GM12878 (cell line): ENCODE measurements around the gene COQ2. TPM values are rescaled to one million over a fixed set of nuclear protein-coding genes. Genes with fewer than 3 reads are reported as not detected.

ENCODE experiments used
- ATAC-seq: fragments of 200-7000 bp; cut with Tn5 transposase; 3 replicates; pipeline ENCODE4 v1.9.1; 2020; ENCODE audit warnings: mild to moderate bottlenecking, moderate library complexity
- BruUV-seq: library from RNA; stranded (reverse); fragments of 400-500 nt; replicated peaks from 2 replicates; lab custom pipeline; 2021; lab: Mats Ljungman, UMichigan
- CTCF ChIA-PET: fragments of 300-600 bp; sonication (Branson Sonifier 250); formaldehyde crosslinking; extraction: SDS; loops from one replicate; lab custom pipeline; 2021; ENCODE audit warnings: inconsistent platforms; lab: Yijun Ruan, JAX
- POLR2A ChIA-PET: fragments of 350-600 bp; formaldehyde crosslinking; extraction: SDS; loops from one replicate; lab custom pipeline; 2021; ENCODE audit warnings: inconsistent platforms; lab: Charles Lee
- RAD21 ChIA-PET: fragments of 300-600 bp; sonication (Branson Sonifier 250); formaldehyde crosslinking; loops from one replicate; lab custom pipeline; 2023; ENCODE audit warnings: antibody characterized with exemption; ENCODE audit not compliant: unreplicated experiment; lab: Charles Lee
- SMC1A ChIA-PET: fragments of 300-600 bp; sonication (Branson Sonifier 250); formaldehyde crosslinking; loops from one replicate; lab custom pipeline; 2023; ENCODE audit not compliant: unreplicated experiment, uncharacterized antibody; lab: Charles Lee
- DNase-seq: peaks from one replicate; pipeline ENCODE4 v3.0.0-alpha.2; 2011; ENCODE audit warnings: low read depth, low spot score
- FAIRE-seq: peaks from 3 replicates; lab custom pipeline; 2011; peaks lifted over from hg19 to GRCh38; lab: Jason Lieb, UNC
- H2AFZ ChIP-seq: 2 replicates; pipeline ENCODE4 v1.6.0; 2011; ENCODE audit warnings: low read depth, low read length, control low read depth; ENCODE audit not compliant: control insufficient read depth
- H3K27ac ChIP-seq: 2 replicates; pipeline ENCODE4 v1.5.1; 2011; ENCODE audit warnings: control low read depth; ENCODE audit not compliant: control insufficient read depth, insufficient read depth
- H3K27me3 ChIP-seq, 2 experiments: replicated peaks in 1 of 2; 2 replicates each; pipeline versions ENCODE4 v1.6.0 to v1.6.1; 2011; ENCODE audit warnings: low read length in 1 of 2; ENCODE audit not compliant: control insufficient read depth in 2 of 2, insufficient read depth in 2 of 2
- H3K36me3 ChIP-seq, 2 experiments: 2 replicates each; pipeline ENCODE4 v1.5.1; 2011; ENCODE audit warnings: low read length in 1 of 2; ENCODE audit not compliant: control insufficient read depth in 2 of 2, insufficient read depth in 2 of 2
- H3K4me1 ChIP-seq: 2 replicates; pipeline ENCODE4 v1.6.1; 2011; ENCODE audit warnings: mild to moderate bottlenecking, low read length, moderate library complexity, mixed read lengths; ENCODE audit not compliant: control insufficient read depth, insufficient read depth
- H3K4me2 ChIP-seq: 2 replicates; pipeline ENCODE4 v1.6.0; 2011; ENCODE audit warnings: control low read depth; ENCODE audit not compliant: control insufficient read depth, insufficient read depth
- H3K4me3 ChIP-seq: fragments of 200-600 bp; sonication (generic); 2 replicates; pipeline ENCODE4 v1.5.1; 2016
- H3K79me2 ChIP-seq: 2 replicates; pipeline ENCODE4 v1.6.0; 2011; ENCODE audit warnings: low read length; ENCODE audit not compliant: control insufficient read depth, insufficient read depth
- H3K9ac ChIP-seq: 2 replicates; pipeline ENCODE4 v1.8.0; 2011; ENCODE audit warnings: low read length, control low read depth, mixed read lengths; ENCODE audit not compliant: control insufficient read depth, insufficient read depth
- H3K9me3 ChIP-seq: replicated peaks from 3 replicates; pipeline ENCODE4 v1.5.1; 2011; ENCODE audit warnings: mild to moderate bottlenecking, low read length; ENCODE audit not compliant: control insufficient read depth, insufficient read depth
- H4K20me1 ChIP-seq: 2 replicates; pipeline ENCODE4 v1.6.0; 2011; ENCODE audit not compliant: control insufficient read depth, insufficient read depth
- ATF3 ChIP-seq: IDR thresholded peaks from 2 replicates; pipeline ENCODE4 v1.6.1; 2011; ENCODE audit warnings: low read depth, mild to moderate bottlenecking, low read length, moderate library complexity, borderline replicate concordance; ENCODE audit errors: extremely low read depth
- CHD1 ChIP-seq: IDR thresholded peaks from 2 replicates; pipeline ENCODE4 v1.6.1; 2012; ENCODE audit warnings: low read depth, low read length, improper control_type of control experiment
- EZH2 ChIP-seq: IDR thresholded peaks from 2 replicates; pipeline ENCODE4 v1.6.1; 2012; ENCODE audit warnings: low read depth, mild to moderate bottlenecking, control low read depth, inconsistent platforms, low read length, borderline replicate concordance; ENCODE audit not compliant: control insufficient read depth
- GABPA ChIP-seq: IDR thresholded peaks from 2 replicates; pipeline ENCODE4 v1.6.1; 2014; ENCODE audit warnings: antibody characterized with exemption, low read depth, mild to moderate bottlenecking, inconsistent platforms
- MEF2A ChIP-seq: IDR thresholded peaks from 2 replicates; pipeline ENCODE4 v1.6.1; 2011; ENCODE audit warnings: low read depth, mild to moderate bottlenecking, low read length, moderate library complexity; ENCODE audit not compliant: insufficient read depth
- MTA2 ChIP-seq: fragments of 450-650 bp; IDR thresholded peaks from 2 replicates; pipeline ENCODE4 v1.6.1; 2016; ENCODE audit warnings: low read depth, mild to moderate bottlenecking, moderate library complexity
- NKRF ChIP-seq: fragments of 450-650 bp; conservative IDR thresholded peaks from 2 replicates; pipeline ENCODE4 v1.6.1; 2017; ENCODE audit warnings: mild to moderate bottlenecking, moderate library complexity
- ZNF207 ChIP-seq: fragments of 450-650 bp; IDR thresholded peaks from 2 replicates; pipeline ENCODE4 v1.6.1; 2014; ENCODE audit warnings: antibody characterized with exemption, mild to moderate bottlenecking, borderline replicate concordance
- whole genome bisulfite sequencing: methylation state at CpG from one replicate; pipeline ENCODE4 v1.1.6; 2016; ENCODE audit warnings: low lambda C conversion rate; ENCODE audit not compliant: insufficient replicate concordance, insufficient coverage; ENCODE audit errors: missing lambda C conversion rate; 5-methylcytosine and 5-hydroxymethylcytosine counted together
- in situ Hi-C: fragments of 300-500 bp; cut with MboI; formaldehyde crosslinking; loops from 9 replicates; pipeline ENCODE4 v1.14.3; 2018; ENCODE audit warnings: mixed read lengths
- intact Hi-C: fragments of 100-400 bp; cut with micrococcal nuclease; formaldehyde crosslinking; loops from one replicate; pipeline ENCODE4 v1.14.2; 2022; ENCODE audit not compliant: unreplicated experiment
- polyA plus RNA-seq, 11 experiments: library from polyadenylated mRNA; depleted of rRNA in 4 of 11; unstranded in 6 of 11; stranded (reverse) in 5 of 11; fragments of >200 nt; fragmentation: Nextera tagmentation in 4 of 11; fragmentation: Illumina TruSeq in 1 of 11; extraction: Ambion mirVana in 4 of 11; extraction: Trizol in 1 of 11; gene quantifications; 1 replicate in 1 of 11; 2 replicates in 10 of 11; pipeline versions ENCODE4 v1.2.1 to v1.2.3, GENCODE V29; 2011 to 2016; ENCODE audit warnings: inconsistent platforms in 2 of 11, missing spikeins in 2 of 11, low read depth in 1 of 11
- total RNA-seq, 4 experiments: library from RNA; depleted of rRNA in 3 of 4; stranded (reverse); fragments of >200 nt in 3 of 4; fragmentation: Illumina TruSeq in 1 of 4; extraction: Trizol in 1 of 4; gene quantifications; 2 replicates each; pipeline versions ENCODE4 v1.2.1 to v1.2.3, GENCODE V29; 2013 to 2021
- TF ChIP-seq, protein P1 (sequence below): fragments of 450-650 bp; IDR thresholded peaks from 2 replicates; pipeline ENCODE4 v1.6.1; 2017; ENCODE audit warnings: mild to moderate bottlenecking, moderate library complexity

COQ2 gene
- total and polyA plus RNA-seq, 10 of the 15 experiments (the other 5 are each of a cell fraction or from before 2014, with no cell fraction given): 5.0 to 46.7 (median 19.1) TPM

DNA sequence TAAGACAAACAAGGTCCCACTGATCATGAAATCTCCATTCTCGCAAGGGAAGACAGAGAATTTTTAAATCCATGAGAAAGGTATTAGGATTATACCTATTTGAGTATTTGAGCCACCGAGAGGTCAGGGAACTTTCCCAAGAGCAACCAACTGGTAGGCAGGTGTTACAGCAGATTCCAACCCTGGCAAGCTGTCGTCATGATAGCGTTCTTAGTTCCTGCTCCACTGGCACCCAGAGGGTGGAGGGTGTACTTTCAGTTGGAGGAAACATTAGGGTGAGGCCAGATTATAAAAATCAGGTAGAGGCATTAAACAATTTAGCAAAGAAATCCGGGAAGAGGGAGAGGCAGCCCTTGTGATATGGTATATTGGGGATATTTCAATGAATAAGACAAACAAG is 23.3 kb downstream of the COQ2 start (continued):
- TF ChIP-seq, protein P1, sequence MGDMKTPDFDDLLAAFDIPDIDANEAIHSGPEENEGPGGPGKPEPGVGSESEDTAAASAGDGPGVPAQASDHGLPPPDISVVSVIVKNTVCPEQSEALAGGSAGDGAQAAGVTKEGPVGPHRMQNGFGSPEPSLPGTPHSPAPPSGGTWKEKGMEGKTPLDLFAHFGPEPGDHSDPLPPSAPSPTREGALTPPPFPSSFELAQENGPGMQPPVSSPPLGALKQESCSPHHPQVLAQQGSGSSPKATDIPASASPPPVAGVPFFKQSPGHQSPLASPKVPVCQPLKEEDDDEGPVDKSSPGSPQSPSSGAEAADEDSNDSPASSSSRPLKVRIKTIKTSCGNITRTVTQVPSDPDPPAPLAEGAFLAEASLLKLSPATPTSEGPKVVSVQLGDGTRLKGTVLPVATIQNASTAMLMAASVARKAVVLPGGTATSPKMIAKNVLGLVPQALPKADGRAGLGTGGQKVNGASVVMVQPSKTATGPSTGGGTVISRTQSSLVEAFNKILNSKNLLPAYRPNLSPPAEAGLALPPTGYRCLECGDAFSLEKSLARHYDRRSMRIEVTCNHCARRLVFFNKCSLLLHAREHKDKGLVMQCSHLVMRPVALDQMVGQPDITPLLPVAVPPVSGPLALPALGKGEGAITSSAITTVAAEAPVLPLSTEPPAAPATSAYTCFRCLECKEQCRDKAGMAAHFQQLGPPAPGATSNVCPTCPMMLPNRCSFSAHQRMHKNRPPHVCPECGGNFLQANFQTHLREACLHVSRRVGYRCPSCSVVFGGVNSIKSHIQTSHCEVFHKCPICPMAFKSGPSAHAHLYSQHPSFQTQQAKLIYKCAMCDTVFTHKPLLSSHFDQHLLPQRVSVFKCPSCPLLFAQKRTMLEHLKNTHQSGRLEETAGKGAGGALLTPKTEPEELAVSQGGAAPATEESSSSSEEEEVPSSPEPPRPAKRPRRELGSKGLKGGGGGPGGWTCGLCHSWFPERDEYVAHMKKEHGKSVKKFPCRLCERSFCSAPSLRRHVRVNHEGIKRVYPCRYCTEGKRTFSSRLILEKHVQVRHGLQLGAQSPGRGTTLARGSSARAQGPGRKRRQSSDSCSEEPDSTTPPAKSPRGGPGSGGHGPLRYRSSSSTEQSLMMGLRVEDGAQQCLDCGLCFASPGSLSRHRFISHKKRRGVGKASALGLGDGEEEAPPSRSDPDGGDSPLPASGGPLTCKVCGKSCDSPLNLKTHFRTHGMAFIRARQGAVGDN: no peak
- no peak for TF ChIP-seq ZNF207
- TF ChIP-seq, all 136 proteins: peak for 0

- Histone ChIP-seq H2AFZ (no peak overlapping the region), H3K4me3 (no peak overlapping the region), H3K27ac (peak overlapping the region; percentile 28), H3K27me3 (no peaks in the 10 kb centered on the region), H3K9me3 (no peaks in the 10 kb centered on the region), H3K4me1 (peaks cover 32% of the 10 kb centered on the region), H3K79me2 (no peaks in the 10 kb centered on the region), H3K9ac (no peak overlapping the region; the same call in 1 of the 2 replicates), H4K20me1 (no peaks in the 10 kb centered on the region), H3K4me2 (peak overlapping the region; percentile 28), H3K36me3 (peaks cover 0 to 5% of the 10 kb centered on the region in 2 experiments; a peak in 2 of 4 replicates)
- in situ Hi-C loops (loop anchor here (10.0 kb wide), 1 partner anchor 185 kb away; no protein-coding TSS in a partner anchor), intact Hi-C loops (loop anchor here (2.0 to 5.0 kb wide), 2 partner anchors 19 to 82 kb away; no protein-coding TSS in a partner anchor)
- ChIA-PET POLR2A (interaction anchor here (1.1 to 2.6 kb wide), 3 partner anchors 21 to 149 kb away, joined by 3 to 13 read pairs (median 3); no protein-coding TSS in a partner anchor), RAD21 (interaction anchor here (1.0 to 4.2 kb wide), 15 partner anchors 8 to 406 kb away, joined by 3 to 52 read pairs (median 4); partner anchors contain the start of genes COPS4, COQ2 and PLAC8), CTCF (interaction anchor here (1.1 to 4.7 kb wide), 19 partner anchors 8 to 223 kb away, joined by 3 to 74 read pairs (median 8); partner anchors contain the start of gene COQ2), SMC1A (interaction anchor here (0.9 to 6.7 kb wide), 12 partner anchors 11 to 222 kb away, joined by 3 to 85 read pairs (median 10); partner anchors contain the start of gene COQ2)
- FAIRE-seq: no peak
- 92% methylated on average over 1 of the region's 1 CpG for WGBS
- BruUV-seq: no TSS peak
- no peak for DNase-seq
- peak; percentile 69 for ATAC-seq
- TF ChIP-seq MTA2: no peak
- peak; percentile 47; the same call in 1 of the 2 replicates for TF ChIP-seq MEF2A
- no peak for TF ChIP-seq NKRF
- TF ChIP-seq CHD1: no peak
- no peak for TF ChIP-seq ATF3
- no peak for TF ChIP-seq EZH2
- TF ChIP-seq GABPA: no peak
- TF ChIP-seq, protein P1: 0 out of 2 replicates have a peak, but pooled peaks have one; percentile 21
These were observed 25.0 kb downstream of the COQ2 start for GRCh38 chr4:83259586-83259985.
